ENCODE results near the gene ANKRD18B.
"Not testable (repeated sequence)": the region's sequence is repeated elsewhere in the genome, so short reads cannot be mapped to it uniquely, and the experiment has no call there.

- not testable (repeated sequence) for TF ChIP-seq CTCF (conservative IDR thresholded peaks at IDR 0.05; ENCODE audit: low read depth, low read length); EZH2 (IDR thresholded peaks at IDR 0.05; ENCODE audit: low read length, unreplicated experiment); EZH2phosphoT487 (IDR thresholded peaks at IDR 0.05; ENCODE audit: borderline replicate concordance, low read length)
Measured at GRCh38 chr9:33618370-33618769, 94.3 kb downstream of the ANKRD18B start.
